Measurements from ENCODE around the gene GRK5.

Gene GRK5

DNA sequence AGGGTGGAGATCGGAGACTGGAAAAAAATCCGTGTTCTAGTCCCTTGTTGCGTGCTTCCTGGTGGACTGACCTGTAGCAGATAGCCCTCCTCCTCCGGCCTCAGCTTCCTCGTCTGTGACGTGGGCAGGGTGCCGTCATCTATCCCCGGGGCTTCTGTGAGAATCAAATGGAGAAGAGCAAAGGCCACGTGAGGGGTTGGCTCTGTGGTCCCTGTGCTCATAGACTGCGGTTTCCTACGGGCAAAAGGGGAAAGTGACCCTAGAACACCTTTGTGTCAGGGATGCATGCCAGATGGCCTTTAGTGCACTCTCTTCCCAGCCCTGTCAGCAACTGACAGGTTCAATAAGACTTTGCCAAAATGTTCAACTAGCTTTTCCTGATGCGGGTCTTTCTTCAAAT is 33.7 kb downstream of the GRK5 start:
- no peaks in the 10 kb centered on the region for H3K36me3 ChIP-seq
- H3K9me3 ChIP-seq, result no peaks in the 10 kb centered on the region
- no peak overlapping the region for H3K4me3 ChIP-seq
- intact Hi-C loops (cut with DNase I; ENCODE audit: low total_unique reads), result no loop called here
- DNase-seq, result no peak
- peaks cover 0 to 68% (median 20%) of the 10 kb centered on the region in 4 donors for H3K4me1 ChIP-seq
- H3K27me3 ChIP-seq, result no peaks in the 10 kb centered on the region
- TF ChIP-seq, protein P1, sequence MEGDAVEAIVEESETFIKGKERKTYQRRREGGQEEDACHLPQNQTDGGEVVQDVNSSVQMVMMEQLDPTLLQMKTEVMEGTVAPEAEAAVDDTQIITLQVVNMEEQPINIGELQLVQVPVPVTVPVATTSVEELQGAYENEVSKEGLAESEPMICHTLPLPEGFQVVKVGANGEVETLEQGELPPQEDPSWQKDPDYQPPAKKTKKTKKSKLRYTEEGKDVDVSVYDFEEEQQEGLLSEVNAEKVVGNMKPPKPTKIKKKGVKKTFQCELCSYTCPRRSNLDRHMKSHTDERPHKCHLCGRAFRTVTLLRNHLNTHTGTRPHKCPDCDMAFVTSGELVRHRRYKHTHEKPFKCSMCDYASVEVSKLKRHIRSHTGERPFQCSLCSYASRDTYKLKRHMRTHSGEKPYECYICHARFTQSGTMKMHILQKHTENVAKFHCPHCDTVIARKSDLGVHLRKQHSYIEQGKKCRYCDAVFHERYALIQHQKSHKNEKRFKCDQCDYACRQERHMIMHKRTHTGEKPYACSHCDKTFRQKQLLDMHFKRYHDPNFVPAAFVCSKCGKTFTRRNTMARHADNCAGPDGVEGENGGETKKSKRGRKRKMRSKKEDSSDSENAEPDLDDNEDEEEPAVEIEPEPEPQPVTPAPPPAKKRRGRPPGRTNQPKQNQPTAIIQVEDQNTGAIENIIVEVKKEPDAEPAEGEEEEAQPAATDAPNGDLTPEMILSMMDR (IDR thresholded peaks at IDR 0.05), result no peak
- H3K27ac ChIP-seq, result no peak overlapping the region

DNA sequence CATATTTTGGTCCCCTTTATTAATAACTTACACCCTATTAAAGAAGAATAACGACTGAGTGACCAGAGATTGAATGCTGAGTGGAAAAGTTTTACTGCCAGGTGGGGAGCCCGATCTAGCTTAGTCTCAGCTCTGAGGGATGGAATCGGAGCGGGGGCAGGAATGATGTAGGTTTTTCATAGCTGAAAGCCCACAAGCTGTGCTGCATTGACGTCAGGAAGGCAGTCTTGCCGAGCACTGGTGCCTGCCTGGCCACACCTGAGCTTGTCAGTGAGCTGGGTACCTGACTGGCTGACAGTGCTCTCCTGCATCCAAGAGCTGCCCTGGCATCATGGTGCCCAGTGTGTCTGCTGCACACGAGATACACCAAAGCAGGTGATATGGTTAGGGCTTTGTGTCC is 34.8 kb downstream of the GRK5 start:
- no peak overlapping the region for H3K4me3 ChIP-seq
- TF ChIP-seq, protein P1 (IDR thresholded peaks at IDR 0.05), result no peak
- no peaks in the 10 kb centered on the region for H3K9me3 ChIP-seq
- H3K27me3 ChIP-seq, result no peaks in the 10 kb centered on the region
- no peaks in the 10 kb centered on the region for H3K36me3 ChIP-seq
- peaks cover 0 to 68% (median 27%) of the 10 kb centered on the region in 4 donors for H3K4me1 ChIP-seq
- no peak overlapping the region for H3K27ac ChIP-seq
- intact Hi-C loops (cut with DNase I; ENCODE audit: low total_unique reads), result no loop called here
- no peak for DNase-seq

DNA sequence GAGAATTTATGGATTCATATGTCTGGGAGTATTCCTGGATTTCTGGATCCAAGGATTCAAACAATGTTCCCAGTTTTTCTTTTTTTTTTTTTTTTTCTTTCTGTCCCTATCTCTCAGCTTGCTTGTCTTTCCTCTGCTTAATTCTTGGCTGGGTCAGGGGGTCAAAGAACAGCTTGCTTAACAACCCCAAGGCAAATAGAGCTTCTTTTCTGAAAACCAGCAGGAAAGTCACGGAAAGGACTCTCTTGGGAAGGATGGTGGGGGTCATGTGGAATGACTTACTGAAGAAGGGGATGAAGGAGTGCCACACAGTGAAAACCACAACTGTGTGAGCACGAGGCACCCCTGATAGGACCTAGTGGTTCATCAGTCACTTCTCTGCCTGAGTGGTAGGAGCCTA is 36.1 kb downstream of the GRK5 start:
- intact Hi-C loops (cut with DNase I; ENCODE audit: low total_unique reads), result no loop called here
- H3K9me3 ChIP-seq, result no peaks in the 10 kb centered on the region
- peak overlapping the region; percentile 46 to 47 for H3K27ac ChIP-seq
- TF ChIP-seq, protein P1 (IDR thresholded peaks at IDR 0.05), result no peak
- H3K4me3 ChIP-seq, result no peak overlapping the region
- peaks cover 0 to 68% (median 29%) of the 10 kb centered on the region in 4 donors for H3K4me1 ChIP-seq
- no peak for DNase-seq
- H3K27me3 ChIP-seq, result no peaks in the 10 kb centered on the region
- H3K36me3 ChIP-seq, result no peaks in the 10 kb centered on the region

DNA sequence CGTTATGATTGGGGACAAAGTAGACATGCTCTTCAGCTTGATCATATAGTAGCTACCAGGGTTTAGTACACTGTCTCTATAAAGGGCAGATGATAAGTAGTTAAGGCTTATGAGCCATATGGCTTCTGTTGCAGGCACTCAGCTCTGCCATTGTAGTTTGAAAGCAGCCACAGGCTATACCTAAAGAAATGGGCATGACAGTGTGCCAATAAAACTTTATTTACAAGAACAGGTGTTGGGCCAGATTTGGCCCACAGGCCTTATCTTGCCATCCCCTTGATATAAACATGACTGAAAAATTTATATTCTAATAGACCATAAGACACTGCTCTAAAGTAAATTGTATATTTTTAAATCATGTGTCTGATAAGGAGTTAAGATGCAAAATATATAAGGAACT is 36.6 kb downstream of the GRK5 start:
- intact Hi-C loops (cut with DNase I; ENCODE audit: low total_unique reads), result no loop called here
- peak overlapping the region; percentile 46 to 47 for H3K27ac ChIP-seq
- TF ChIP-seq, protein P1 (IDR thresholded peaks at IDR 0.05), result no peak
- no peak overlapping the region for H3K4me3 ChIP-seq
- H3K27me3 ChIP-seq, result no peaks in the 10 kb centered on the region
- no peaks in the 10 kb centered on the region for H3K9me3 ChIP-seq
- peaks cover 0 to 68% (median 29%) of the 10 kb centered on the region in 4 donors for H3K4me1 ChIP-seq
- DNase-seq, result no peak
- H3K36me3 ChIP-seq, result no peaks in the 10 kb centered on the region

DNA sequence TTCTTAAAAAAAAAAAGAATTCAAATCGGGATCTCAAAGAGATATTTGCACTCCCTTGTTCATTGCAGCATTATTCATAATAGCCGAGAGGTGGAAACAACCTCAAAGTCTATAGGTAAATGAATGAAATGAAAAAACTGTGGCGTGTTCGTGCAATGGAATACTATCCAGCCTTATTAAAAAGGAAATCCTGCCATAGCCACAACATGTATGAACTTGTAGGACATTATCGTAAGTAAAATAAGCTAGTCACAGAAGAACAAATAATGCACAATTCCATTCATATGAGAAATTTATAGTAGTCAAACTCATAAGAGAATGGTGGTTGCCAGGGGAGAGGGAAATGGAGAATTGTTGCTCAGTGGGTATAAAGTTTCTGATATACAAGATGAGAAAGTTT is 37.9 kb downstream of the GRK5 start:
- Histone ChIP-seq H3K9me3 (no peaks in the 10 kb centered on the region), H3K4me1 (peaks cover 0 to 81% (median 35%) of the 10 kb centered on the region in 4 donors), H3K4me3 (no peak overlapping the region), H3K27me3 (no peaks in the 10 kb centered on the region), H3K27ac (no peak overlapping the region), H3K36me3 (no peaks in the 10 kb centered on the region)
- DNase-seq, result no peak
- TF ChIP-seq, protein P1 (IDR thresholded peaks at IDR 0.05), result no peak
- intact Hi-C loops (cut with DNase I; ENCODE audit: low total_unique reads), result no loop called here

Measured in tibial artery (tissue), 4 donors.